ENCODE data around the gene FOSL1. TPM values are rescaled to one million over a fixed set of nuclear protein-coding genes. Genes with fewer than 3 reads are reported as not detected.
A peak's percentile ranks its signal among the peaks of the same experiment; 100 is the strongest.

Gene FOSL1
- total and polyA plus RNA-seq, 5 experiments from 2014 or later, result 0.17 to 0.22 TPM; not detected in 3

DNA sequence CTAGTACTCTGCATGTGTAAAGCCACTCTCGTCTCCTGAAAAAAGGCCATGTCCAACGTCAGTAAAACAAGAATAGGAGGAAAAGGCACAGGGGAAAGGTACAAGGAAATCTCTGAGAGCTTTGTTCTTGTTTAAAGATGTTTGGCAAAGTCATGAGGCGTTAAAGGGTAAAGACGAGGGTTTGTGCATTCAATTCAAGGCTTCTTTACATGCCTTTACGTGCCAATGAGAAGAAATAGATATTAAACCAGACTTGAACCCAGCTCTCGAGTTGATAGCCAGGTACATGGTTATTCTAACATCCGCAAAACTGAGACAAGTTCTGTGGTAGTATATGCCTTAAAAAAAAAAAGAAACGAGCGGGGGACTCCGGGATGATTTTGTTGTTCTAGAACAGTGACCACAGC is 41.5 kb downstream of the FOSL1 start:
- no peak for ATAC-seq
- DNase-seq, result no peak
- Mint-ChIP-seq H3K27me3 (no peaks in the 10 kb centered on the region), H3K4me1 (peaks cover 31 to 62% (median 57%) of the 10 kb centered on the region in 4 donors), H3K9me3 (no peaks in the 10 kb centered on the region), H3K4me3 (peak overlapping the region; percentile 91 to 99 (median 96)), H3K36me3 (peaks cover 4 to 48% (median 14%) of the 10 kb centered on the region in 3 donors), H3K27ac (peak overlapping the region; percentile 67 to 99 (median 96))
- POLR2A ChIA-PET, result interaction anchor here (0.5 to 12.6 kb wide), 40 partner anchors 9 to 1541 kb away, joined by 3 to 405 read pairs (median 5); partner anchors contain the start of genes BANF1, C11orf68, CCDC85B and CTSW

DNA sequence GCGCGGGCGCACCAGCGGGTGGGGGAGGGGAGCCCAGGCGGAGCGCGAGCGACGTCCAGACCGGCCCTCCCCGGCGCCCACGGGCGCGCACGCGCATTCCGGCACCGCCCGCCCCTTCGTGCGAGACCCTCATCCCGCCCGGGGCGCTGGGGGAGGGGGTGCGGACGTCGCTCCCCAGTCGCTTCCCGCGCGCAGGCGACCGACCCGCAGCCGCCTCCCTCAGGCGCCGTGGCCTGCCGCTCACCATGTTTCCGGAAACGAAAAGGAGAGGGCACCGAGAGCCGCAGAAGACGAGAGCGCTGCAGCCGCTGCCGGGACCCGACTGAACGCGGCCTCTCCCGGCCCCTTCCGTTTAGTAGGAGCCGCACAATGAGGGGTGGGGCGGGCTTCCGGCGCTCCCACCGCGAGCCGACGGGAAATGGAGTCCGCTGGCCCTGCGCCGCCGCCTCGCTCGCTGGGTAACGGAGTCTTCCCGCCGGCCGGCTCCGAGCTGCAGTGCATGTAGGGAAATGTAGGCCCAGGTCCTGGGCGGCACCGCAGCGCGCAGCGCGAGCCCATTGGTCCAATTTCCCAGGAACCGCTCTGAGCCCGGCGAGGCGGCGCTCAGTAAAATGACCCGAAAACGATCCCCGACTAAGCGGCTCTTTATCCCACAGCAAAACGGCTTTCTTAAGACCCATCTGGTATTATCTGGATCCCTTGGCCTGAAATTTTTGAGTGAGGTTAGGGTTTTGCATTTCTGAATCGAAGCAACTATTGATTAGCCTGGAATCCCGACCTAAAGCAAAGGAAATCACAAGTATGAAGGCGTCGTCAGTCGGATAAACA is 42.1 kb downstream of the FOSL1 start, which contains the start of gene CFL1:
Gene CFL1, minus strand, starts transcription at position 328 of the 828 bp plus-strand sequence. Its CDS starts 81 bp downstream, at position 247.
- Mint-ChIP-seq H3K27ac (peak within 1 kb of the TSS; percentile 79 to 99 (median 96)), H3K4me3 (peak within 1 kb of the TSS; percentile 91 to 99 (median 96)), H3K36me3 (peaks cover 4 to 48% (median 17%) of the 10 kb centered on the region in 3 donors), H3K9me3 (no peaks in the 10 kb centered on the region), H3K27me3 (no peaks in the 10 kb centered on the region), H3K4me1 (peaks cover 31 to 66% (median 59%) of the 10 kb centered on the region in 4 donors)
- ATAC-seq (peak; percentile 62 to 69), DNase-seq (peak; percentile 90 to 98 (median 96))
- POLR2A ChIA-PET, result interaction anchor here (0.5 to 12.6 kb wide), 29 partner anchors 13 to 1628 kb away, joined by 3 to 405 read pairs (median 6); partner anchors contain the start of genes BANF1, C11orf68, CCDC85B and CTSW

DNA sequence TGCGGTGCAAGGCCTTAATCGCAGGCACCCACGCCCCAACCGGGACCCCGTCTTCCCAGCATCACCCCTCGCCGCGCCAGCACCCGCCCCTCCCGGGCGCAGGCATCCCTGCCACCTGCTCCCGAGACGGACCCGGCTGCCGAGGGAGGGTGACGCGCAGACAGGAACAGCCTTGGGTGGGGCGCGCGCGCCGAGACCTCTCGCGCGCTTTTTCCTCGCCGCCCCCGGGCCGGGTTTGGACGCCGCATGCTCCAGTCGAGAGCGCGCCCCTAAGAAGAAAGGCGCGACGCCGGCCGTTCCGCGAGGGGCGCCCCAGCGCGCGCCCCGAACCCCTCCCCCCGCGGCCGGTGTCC is 42.7 kb downstream of the FOSL1 start:
- H3K27ac Mint-ChIP-seq, result peak overlapping the region in 4 of 10 donors; percentile 43 to 95 (median 94)
- DNase-seq (peak; percentile 46 to 82 (median 72)), ATAC-seq (no peak)
- H3K4me3 Mint-ChIP-seq, result peak overlapping the region; percentile 61 to 96 (median 92)
- POLR2A ChIA-PET, result interaction anchor here (0.6 to 12.6 kb wide), 20 partner anchors 9 to 1627 kb away, joined by 3 to 405 read pairs (median 5); partner anchors contain the start of genes BANF1, C11orf68, CCDC85B and CTSW
- H3K9me3 Mint-ChIP-seq, result no peaks in the 10 kb centered on the region
- peaks cover 4 to 42% (median 17%) of the 10 kb centered on the region in 3 donors for H3K36me3 Mint-ChIP-seq
- H3K27me3 Mint-ChIP-seq, result no peaks in the 10 kb centered on the region
- H3K4me1 Mint-ChIP-seq, result peaks cover 28 to 63% (median 55%) of the 10 kb centered on the region in 4 donors

DNA sequence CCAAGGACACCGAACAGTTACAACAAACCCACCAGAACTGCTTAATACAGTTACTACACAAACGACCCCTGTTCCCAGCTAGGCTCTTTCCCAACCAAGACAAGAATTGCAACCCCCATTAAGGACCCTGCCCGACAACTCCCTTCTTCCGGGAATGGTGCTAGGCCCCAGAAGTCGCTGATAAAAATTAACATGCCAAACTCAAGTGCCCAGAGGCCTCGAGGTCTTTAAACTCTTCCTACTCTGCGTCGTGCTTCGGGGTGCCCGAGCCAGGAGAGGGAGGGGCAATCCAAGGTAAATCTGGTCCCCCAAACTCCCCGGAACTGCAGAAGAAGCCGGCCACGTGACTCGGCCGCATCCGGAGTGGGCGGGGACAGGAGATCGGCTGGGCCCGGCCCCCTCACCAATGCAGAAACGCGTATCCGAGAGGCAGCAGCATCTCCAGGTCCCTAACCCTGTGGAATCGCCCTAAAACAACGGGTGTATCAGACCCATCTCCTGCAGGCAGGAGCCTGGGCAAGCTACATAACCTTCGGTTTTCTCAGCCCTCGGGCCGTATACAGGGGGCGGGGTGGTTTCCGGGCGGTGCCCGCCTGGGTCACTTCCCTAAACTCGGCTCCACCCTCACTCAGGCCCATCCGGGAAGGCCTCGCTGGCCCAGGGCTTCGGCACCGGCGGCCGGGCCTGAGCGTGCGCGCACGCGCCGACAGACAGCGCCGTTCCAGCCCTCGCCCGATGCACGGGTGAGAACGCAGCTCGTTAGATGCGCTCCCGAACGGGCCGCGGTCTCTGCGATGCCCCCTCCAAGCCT is 43.3 kb downstream of the FOSL1 start:
- POLR2A ChIA-PET, result interaction anchor here (0.9 to 12.6 kb wide), 10 partner anchors 9 to 242 kb away, joined by 3 to 405 read pairs (median 6); partner anchors contain the start of genes BANF1, CCDC85B, CTSW and EFEMP2
- DNase-seq (peak; percentile 76 to 90 (median 83)), ATAC-seq (peak; percentile 5 to 11)
- H3K9me3 Mint-ChIP-seq, result no peaks in the 10 kb centered on the region
- peak overlapping the region; percentile 79 to 96 (median 92) for H3K27ac Mint-ChIP-seq
- H3K27me3 Mint-ChIP-seq, result no peaks in the 10 kb centered on the region
- H3K36me3 Mint-ChIP-seq, result peaks cover 4 to 44% (median 22%) of the 10 kb centered on the region in 3 donors
- H3K4me1 Mint-ChIP-seq, result peaks cover 28 to 66% (median 55%) of the 10 kb centered on the region in 4 donors
- peak overlapping the region; percentile 87 to 96 (median 94) for H3K4me3 Mint-ChIP-seq

DNA sequence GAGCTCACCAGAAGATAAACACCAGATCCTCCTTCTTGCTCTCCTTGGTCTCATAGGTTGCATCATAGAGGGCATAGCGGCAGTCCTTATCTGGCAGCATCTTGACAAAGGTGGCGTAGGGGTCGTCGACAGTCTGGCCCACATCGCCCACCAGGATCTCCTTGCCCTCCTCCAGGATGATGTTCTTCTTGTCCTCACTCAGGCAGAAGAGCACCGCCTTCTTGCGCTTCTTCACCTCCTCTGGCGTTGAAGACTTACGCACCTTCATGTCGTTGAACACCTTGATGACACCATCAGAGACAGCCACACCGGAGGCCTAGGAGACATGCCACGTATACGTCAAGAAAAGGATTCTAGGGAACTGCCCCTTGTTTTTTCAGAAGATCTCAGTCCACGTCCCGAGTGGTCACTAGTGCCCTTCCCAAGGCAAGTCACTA is 44.2 kb downstream of the FOSL1 start:
- Mint-ChIP-seq H3K27ac (peak overlapping the region in 9 of 10 donors; percentile 79 to 96 (median 92)), H3K4me1 (peaks cover 28 to 58% (median 53%) of the 10 kb centered on the region in 4 donors), H3K9me3 (no peaks in the 10 kb centered on the region), H3K4me3 (peak overlapping the region; percentile 87 to 96 (median 94)), H3K36me3 (peaks cover 4 to 45% (median 28%) of the 10 kb centered on the region in 3 donors), H3K27me3 (no peaks in the 10 kb centered on the region)
- no peak for ATAC-seq
- POLR2A ChIA-PET, result interaction anchor here (1.0 to 12.6 kb wide), 5 partner anchors 8 to 241 kb away, joined by 3 to 405 read pairs (median 5); partner anchors contain the start of genes CCDC85B, CTSW, FIBP and KAT5
- no peak for DNase-seq

DNA sequence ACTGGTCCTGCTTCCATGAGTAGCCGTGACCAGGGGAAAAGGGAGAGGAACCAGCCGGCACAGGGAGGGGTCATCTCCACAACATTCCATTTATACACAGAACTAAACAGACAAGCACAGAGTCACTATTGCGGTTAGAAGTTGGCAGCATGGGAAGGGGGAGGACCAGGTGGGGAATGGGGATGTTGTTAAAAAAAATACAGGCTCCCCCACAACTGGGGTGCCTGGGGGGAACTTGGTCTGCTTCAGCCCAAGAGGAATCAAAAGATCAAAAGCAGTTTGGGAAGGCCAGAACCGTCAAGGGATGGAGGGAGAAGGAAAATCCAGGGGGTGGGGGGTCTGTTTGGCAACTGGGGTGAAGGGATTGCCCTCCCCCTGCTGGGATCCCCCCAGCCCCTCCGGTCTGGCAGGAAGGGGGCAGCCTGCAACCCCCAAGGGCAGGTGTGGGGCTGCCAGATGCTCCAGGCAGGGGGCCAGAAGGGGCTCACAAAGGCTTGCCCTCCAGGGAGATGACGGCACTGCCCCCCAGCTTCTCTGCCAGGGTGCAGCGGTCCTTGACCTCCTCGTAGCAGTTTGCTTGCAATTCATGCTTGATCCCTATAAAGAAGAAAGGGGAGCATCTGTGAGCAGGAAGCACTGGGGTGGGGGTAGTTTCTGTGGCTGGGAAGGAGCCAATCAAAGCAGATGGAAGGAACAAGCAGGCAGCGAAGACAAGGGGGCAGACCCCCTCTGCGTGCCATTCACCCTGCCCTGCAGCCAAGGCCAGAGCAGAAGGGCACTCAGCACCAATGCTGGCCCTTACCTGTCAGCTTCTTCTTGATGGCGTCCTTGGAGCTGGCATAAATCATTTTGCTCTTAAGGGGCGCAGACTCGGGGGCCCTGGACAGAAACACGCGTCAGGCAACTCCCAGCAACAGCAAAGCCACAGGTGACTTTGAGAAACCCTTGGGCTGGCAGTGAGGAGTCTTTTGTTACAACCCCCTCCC is 45.0 kb downstream of the FOSL1 start:
- peak overlapping the region in 7 of 10 donors; percentile 47 to 92 (median 75) for H3K27ac Mint-ChIP-seq
- ATAC-seq, result no peak
- no peaks in the 10 kb centered on the region for H3K9me3 Mint-ChIP-seq
- POLR2A ChIA-PET, result interaction anchor here (1.0 to 12.6 kb wide), 2 partner anchors 31 to 143 kb away, joined by 3 to 405 read pairs; partner anchors contain the start of genes CCDC85B, CTSW, FIBP and KAT5
- no peak for DNase-seq
- H3K4me1 Mint-ChIP-seq, result peaks cover 23 to 56% (median 50%) of the 10 kb centered on the region in 4 donors
- peak overlapping the region; percentile 51 to 96 (median 92) for H3K4me3 Mint-ChIP-seq
- H3K36me3 Mint-ChIP-seq, result peaks cover 4 to 43% (median 28%) of the 10 kb centered on the region in 3 donors
- H3K27me3 Mint-ChIP-seq, result no peaks in the 10 kb centered on the region

DNA sequence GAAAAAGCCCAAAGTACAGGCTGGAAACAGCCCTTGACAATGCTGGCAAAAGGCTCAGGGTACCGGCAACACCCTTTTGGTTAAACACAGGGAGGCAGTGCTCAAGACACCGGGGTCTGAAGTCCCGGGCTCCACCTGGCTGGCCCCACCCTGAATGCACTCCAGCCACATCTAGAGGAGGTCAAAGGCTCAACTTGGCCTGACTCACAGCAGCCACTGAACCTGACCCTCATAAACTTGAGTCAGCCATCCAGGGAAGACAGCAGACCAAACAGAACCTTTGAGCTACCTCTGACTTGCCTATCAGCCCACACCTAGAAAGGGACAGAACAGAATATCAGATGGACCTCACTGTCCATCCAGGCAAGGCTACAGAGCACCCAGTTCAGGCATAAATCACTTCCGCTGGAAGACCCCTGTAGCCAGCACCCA is 46.0 kb downstream of the FOSL1 start:
- Mint-ChIP-seq H3K4me3 (peak overlapping the region in 8 of 10 donors; percentile 14 to 95 (median 51)), H3K27me3 (no peaks in the 10 kb centered on the region), H3K36me3 (peaks cover 4 to 43% (median 28%) of the 10 kb centered on the region in 3 donors), H3K9me3 (no peaks in the 10 kb centered on the region), H3K4me1 (peaks cover 18 to 50% (median 47%) of the 10 kb centered on the region in 4 donors), H3K27ac (peak overlapping the region in 8 of 10 donors; percentile 40 to 91 (median 76))
- no peak for ATAC-seq
- no peak for DNase-seq
- POLR2A ChIA-PET, result no interaction called here

DNA sequence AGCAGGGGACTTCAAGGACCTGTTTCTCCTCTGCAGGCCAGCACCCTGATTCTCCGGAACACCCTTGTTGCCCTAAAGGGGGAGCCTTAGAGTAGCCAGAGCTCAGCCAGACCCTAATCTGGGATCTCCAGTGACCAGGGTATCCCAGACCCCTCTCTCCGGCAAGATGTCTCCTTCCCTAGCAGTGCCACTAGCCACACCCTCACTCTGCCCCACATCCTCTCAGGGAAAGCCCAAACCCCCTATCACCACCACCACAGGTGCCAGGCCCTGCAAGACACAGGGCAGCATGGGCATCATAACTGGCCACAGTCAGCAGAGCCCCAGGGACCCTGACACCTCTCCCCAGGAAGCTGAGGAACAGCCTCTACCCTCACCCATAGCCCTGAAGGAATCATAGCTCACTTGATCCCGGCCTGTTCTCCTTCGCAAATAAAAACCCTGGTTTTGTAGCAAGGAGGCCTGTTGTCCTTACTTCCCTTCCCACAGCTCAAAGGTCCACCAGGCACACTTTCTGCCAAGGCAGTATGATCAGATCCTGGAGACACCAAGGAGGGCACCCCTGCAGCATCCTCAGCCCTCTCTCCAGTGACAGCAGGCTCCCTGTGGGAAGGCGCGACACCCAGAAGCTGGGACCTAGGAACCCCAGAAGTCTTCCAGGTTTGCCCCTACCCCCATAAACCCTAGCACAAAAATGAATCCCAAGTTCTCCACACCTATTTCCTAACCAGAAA is 46.8 kb downstream of the FOSL1 start:
- no peak for DNase-seq
- POLR2A ChIA-PET, result interaction anchor here (1.5 kb wide), 1 partner anchor 142 kb away, joined by 4 read pairs; no protein-coding TSS in a partner anchor
- peak overlapping the region in 6 of 10 donors; percentile 31 to 91 (median 74) for H3K27ac Mint-ChIP-seq
- H3K9me3 Mint-ChIP-seq, result no peaks in the 10 kb centered on the region
- H3K4me3 Mint-ChIP-seq, result peak overlapping the region in 5 of 10 donors; percentile 18 to 72 (median 35)
- H3K27me3 Mint-ChIP-seq, result no peaks in the 10 kb centered on the region
- peaks cover 13 to 47% (median 41%) of the 10 kb centered on the region in 4 donors for H3K4me1 Mint-ChIP-seq
- ATAC-seq, result no peak
- peaks cover 4 to 43% (median 28%) of the 10 kb centered on the region in 3 donors for H3K36me3 Mint-ChIP-seq

DNA sequence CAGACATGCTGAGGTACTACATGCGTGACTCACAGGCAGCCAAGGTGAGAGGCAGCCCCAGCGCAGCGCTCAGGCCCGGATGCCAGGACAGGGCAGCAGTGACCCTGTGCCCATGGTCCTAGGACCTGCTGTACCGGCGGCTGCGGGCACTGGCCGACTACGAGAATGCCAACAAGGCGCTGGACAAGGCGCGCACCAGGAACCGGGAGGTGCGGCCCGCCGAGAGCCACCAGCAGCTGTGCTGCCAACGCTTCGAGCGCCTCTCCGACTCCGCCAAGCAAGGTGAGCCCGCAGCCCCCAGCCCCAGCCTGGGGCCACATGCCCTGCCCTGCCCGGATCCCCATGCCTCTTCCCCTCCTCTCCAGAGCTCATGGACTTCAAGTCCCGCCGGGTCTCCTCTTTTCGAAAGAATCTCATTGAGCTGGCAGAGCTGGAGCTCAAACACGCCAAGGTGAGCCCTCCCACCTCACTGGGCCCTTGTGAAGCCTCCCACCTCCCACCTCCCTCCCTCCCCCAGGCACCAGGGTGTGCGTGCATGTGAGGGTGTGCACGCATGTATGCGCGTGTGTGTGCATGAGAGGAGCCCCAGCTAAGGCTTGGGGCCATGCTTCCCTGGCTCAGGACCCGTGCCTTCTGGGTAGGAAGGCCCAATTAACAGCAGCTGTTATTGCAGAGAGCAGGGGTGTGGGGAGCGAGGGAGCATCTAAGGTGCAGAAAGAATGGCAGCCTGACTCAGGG is 47.5 kb downstream of the FOSL1 start:
- Mint-ChIP-seq H3K27me3 (no peaks in the 10 kb centered on the region), H3K4me3 (no peak overlapping the region), H3K4me1 (peaks cover 11 to 46% (median 38%) of the 10 kb centered on the region in 4 donors), H3K27ac (peak overlapping the region in 2 of 10 donors; percentile 4 to 24), H3K9me3 (no peaks in the 10 kb centered on the region), H3K36me3 (peaks cover 4 to 43% (median 28%) of the 10 kb centered on the region in 3 donors)
- POLR2A ChIA-PET, result interaction anchor here (1.2 to 1.5 kb wide), 2 partner anchors 19 to 141 kb away, joined by 3 to 4 read pairs; partner anchors contain the start of gene SNX32
- no peak for ATAC-seq
- no peak for DNase-seq

Data from naive thymus-derived CD8-positive, alpha-beta T cell (primary cell).